ENCODE results near the gene OR52E5. TPM values are rescaled to one million over a fixed set of nuclear protein-coding genes. Genes with fewer than 3 reads are reported as not detected.

OR52E5 gene
- polyA plus RNA-seq, 1 donor (not counting 4 experiments of a cell fraction or from before 2014, with no cell fraction given): not detected

DNA sequence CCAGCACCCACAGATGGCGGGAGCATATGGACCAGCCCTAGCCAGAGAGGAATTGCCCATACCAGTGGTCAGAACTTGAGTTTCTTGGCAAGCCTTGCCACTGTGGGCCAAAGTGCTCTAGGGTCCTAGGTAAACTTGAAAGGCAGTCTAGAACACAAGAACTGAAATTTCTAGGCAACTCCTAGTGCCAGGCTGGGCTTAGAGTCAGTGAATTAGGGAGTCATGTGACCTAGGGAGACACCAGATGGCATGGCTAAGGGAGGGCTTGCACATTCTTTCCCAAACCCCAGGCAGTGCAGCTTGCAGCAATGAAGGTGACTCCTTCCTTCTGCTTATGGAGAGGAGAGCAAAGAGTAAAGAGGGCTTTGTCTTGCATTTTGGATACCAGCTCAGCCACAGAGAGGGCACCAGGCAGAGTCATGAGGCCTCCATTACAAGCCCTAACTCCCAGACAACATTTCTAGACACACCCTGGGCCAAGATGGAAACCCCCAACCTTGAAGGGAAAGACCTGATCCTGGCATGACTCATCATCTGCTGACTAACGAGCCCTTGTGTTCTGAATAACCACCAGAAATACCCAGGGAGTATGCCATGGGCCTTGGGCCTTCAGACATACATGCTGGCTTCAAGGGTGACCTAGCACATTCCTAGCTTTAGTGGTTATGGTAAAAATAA lies 29.9 kb downstream of the OR52E5 start:
- H2AFZ ChIP-seq (ENCODE audit: control insufficient read depth, low read length): peak overlapping the region; percentile 54
- dilution Hi-C loops (cut with MboI; ENCODE audit: extremely low pct_ligation_motif_present, low sequenced_read_pairs): no loop called here

GRCh38 chr11:5923427-5923776 lies 30.4 kb downstream of the OR52E5 start:
- H4K20me1 ChIP-seq (ENCODE audit: control insufficient read depth, extremely low read depth, insufficient read depth, low read length): no peaks in the 10 kb centered on the region
- H3K9me1 ChIP-seq (ENCODE audit: control insufficient read depth, extremely low read depth, insufficient read depth, low read length): no peaks in the 10 kb centered on the region
- H3K27ac ChIP-seq (ENCODE audit: control insufficient read depth, insufficient read depth, low read length): peak overlapping the region; percentile 73

More for the DNA sequence above, 29.9 kb downstream of the OR52E5 start:
- H3K9ac ChIP-seq (ENCODE audit: control insufficient read depth, extremely low read depth, insufficient read depth, low read length): no peak overlapping the region
- TF ChIP-seq, protein P1, sequence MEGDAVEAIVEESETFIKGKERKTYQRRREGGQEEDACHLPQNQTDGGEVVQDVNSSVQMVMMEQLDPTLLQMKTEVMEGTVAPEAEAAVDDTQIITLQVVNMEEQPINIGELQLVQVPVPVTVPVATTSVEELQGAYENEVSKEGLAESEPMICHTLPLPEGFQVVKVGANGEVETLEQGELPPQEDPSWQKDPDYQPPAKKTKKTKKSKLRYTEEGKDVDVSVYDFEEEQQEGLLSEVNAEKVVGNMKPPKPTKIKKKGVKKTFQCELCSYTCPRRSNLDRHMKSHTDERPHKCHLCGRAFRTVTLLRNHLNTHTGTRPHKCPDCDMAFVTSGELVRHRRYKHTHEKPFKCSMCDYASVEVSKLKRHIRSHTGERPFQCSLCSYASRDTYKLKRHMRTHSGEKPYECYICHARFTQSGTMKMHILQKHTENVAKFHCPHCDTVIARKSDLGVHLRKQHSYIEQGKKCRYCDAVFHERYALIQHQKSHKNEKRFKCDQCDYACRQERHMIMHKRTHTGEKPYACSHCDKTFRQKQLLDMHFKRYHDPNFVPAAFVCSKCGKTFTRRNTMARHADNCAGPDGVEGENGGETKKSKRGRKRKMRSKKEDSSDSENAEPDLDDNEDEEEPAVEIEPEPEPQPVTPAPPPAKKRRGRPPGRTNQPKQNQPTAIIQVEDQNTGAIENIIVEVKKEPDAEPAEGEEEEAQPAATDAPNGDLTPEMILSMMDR (optimal IDR thresholded peaks at IDR 0.05 in 1 of 3, IDR thresholded peaks at IDR 0.05 in 1 of 3, conservative IDR thresholded peaks at IDR 0.05 in 1 of 3; ENCODE audit: extremely low read depth in 1 of 3, insufficient read depth in 2 of 3, low read length in 3 of 3): no peak
- TF ChIP-seq EZH2 (IDR thresholded peaks at IDR 0.05; ENCODE audit: low read length): no peak
- no peaks in the 10 kb centered on the region for H3K9me1 ChIP-seq (ENCODE audit: control insufficient read depth, extremely low read depth, insufficient read depth, low read length)
- H3K4me3 ChIP-seq (ENCODE audit: control insufficient read depth in 2 of 3, extremely low read depth in 1 of 3, insufficient read depth in 2 of 3, low read depth in 1 of 3, low read length in 3 of 3): no peak overlapping the region
- H3K27ac ChIP-seq (ENCODE audit: control insufficient read depth, insufficient read depth, low read length): peak overlapping the region; percentile 73
- H3K9me3 ChIP-seq (ENCODE audit: control insufficient read depth, low read depth, low read length): no peaks in the 10 kb centered on the region
- H4K20me1 ChIP-seq (ENCODE audit: control insufficient read depth, extremely low read depth, insufficient read depth, low read length): no peaks in the 10 kb centered on the region
- H3K79me2 ChIP-seq (ENCODE audit: control insufficient read depth, insufficient read depth, low read length): no peaks in the 10 kb centered on the region
- DNase-seq (ENCODE audit: low read depth, low spot score): peak; percentile 61
- H3K4me2 ChIP-seq (ENCODE audit: control insufficient read depth, extremely low read depth, insufficient read depth, low read depth, low read length): no peak overlapping the region
- no peaks in the 10 kb centered on the region for H3K36me3 ChIP-seq (ENCODE audit: control insufficient read depth in 2 of 2, extremely low read depth in 1 of 2, insufficient read depth in 2 of 2, low read length in 2 of 2)
- H3K4me1 ChIP-seq (ENCODE audit: control insufficient read depth, extremely low read depth, insufficient read depth, low read length): peaks cover 12% of the 10 kb centered on the region
- FAIRE-seq: no peak
- H3K27me3 ChIP-seq (ENCODE audit: control insufficient read depth, extremely low read depth, insufficient read depth, low read length): no peaks in the 10 kb centered on the region

More at GRCh38 chr11:5923427-5923776, 30.4 kb downstream of the OR52E5 start:
- no peak overlapping the region for H3K4me2 ChIP-seq (ENCODE audit: control insufficient read depth, extremely low read depth, insufficient read depth, low read depth, low read length)
- H3K4me3 ChIP-seq (ENCODE audit: control insufficient read depth in 2 of 3, extremely low read depth in 1 of 3, insufficient read depth in 2 of 3, low read depth in 1 of 3, low read length in 3 of 3): no peak overlapping the region
- H2AFZ ChIP-seq (ENCODE audit: control insufficient read depth, low read length): no peak overlapping the region
- TF ChIP-seq, protein P1 (optimal IDR thresholded peaks at IDR 0.05 in 1 of 3, IDR thresholded peaks at IDR 0.05 in 1 of 3, conservative IDR thresholded peaks at IDR 0.05 in 1 of 3; ENCODE audit: extremely low read depth in 1 of 3, insufficient read depth in 2 of 3, low read length in 3 of 3): no peak
- no peak for TF ChIP-seq EZH2 (IDR thresholded peaks at IDR 0.05; ENCODE audit: low read length)
- DNase-seq (ENCODE audit: low read depth, low spot score) (no peak), FAIRE-seq (no peak)
- no peaks in the 10 kb centered on the region for H3K79me2 ChIP-seq (ENCODE audit: control insufficient read depth, insufficient read depth, low read length)
- peak overlapping the region; percentile 15 for H3K9ac ChIP-seq (ENCODE audit: control insufficient read depth, extremely low read depth, insufficient read depth, low read length)
- peaks cover 12% of the 10 kb centered on the region for H3K4me1 ChIP-seq (ENCODE audit: control insufficient read depth, extremely low read depth, insufficient read depth, low read length)
- dilution Hi-C loops (cut with MboI; ENCODE audit: extremely low pct_ligation_motif_present, low sequenced_read_pairs): no loop called here
- H3K36me3 ChIP-seq (ENCODE audit: control insufficient read depth in 2 of 2, extremely low read depth in 1 of 2, insufficient read depth in 2 of 2, low read length in 2 of 2): no peaks in the 10 kb centered on the region
- no peaks in the 10 kb centered on the region for H3K9me3 ChIP-seq (ENCODE audit: control insufficient read depth, low read depth, low read length)
- H3K27me3 ChIP-seq (ENCODE audit: control insufficient read depth, extremely low read depth, insufficient read depth, low read length): no peaks in the 10 kb centered on the region

Measured in keratinocyte (primary cell).